H1 (cell line): ENCODE data around the gene CCDC148. TPM values are rescaled to one million over a fixed set of nuclear protein-coding genes. Genes with fewer than 3 reads are reported as not detected.

ENCODE experiments used
- ASH2L ChIP-seq: fragments of 200-600, 300-600 bp; sonication (generic); IDR thresholded peaks from one replicate; pipeline ENCODE4 v1.7.1; 2017; ENCODE audit warnings: low read length
- BCL11A ChIP-seq, 2 experiments: IDR thresholded peaks; one replicate each; pipeline ENCODE4 v1.6.1; 2011; ENCODE audit warnings: low read depth in 2 of 2, low read length in 2 of 2, mild to moderate bottlenecking in 2 of 2
- CHD7 ChIP-seq: fragments of 300-600 bp; sonication (generic); IDR thresholded peaks from 2 replicates; pipeline ENCODE4 v1.7.1; 2012; ENCODE audit warnings: low read length, moderate library complexity, mild to moderate bottlenecking, inconsistent platforms; ENCODE audit not compliant: insufficient replicate concordance
- CREB1 ChIP-seq: IDR thresholded peaks from 2 replicates; pipeline ENCODE4 v1.6.1; 2012; ENCODE audit warnings: inconsistent platforms
- GABPA ChIP-seq: IDR thresholded peaks from 2 replicates; pipeline ENCODE4 v1.6.1; 2011; ENCODE audit warnings: mild to moderate bottlenecking, low read length, moderate library complexity, borderline replicate concordance; ENCODE audit not compliant: insufficient read depth
- HDAC6 ChIP-seq: IDR thresholded peaks from one replicate; pipeline ENCODE4 v1.7.1; 2012; ENCODE audit warnings: low read depth, mild to moderate bottlenecking, inconsistent platforms, low read length, moderate library complexity
- KDM1A ChIP-seq: fragments of 200-600, 300-600 bp; sonication (generic); IDR thresholded peaks from 2 replicates; pipeline ENCODE4 v1.7.1; 2016; ENCODE audit warnings: mild to moderate bottlenecking, low read length, borderline replicate concordance
- KDM4A ChIP-seq: IDR thresholded peaks from one replicate; pipeline ENCODE4 v1.7.1; 2012; ENCODE audit warnings: low read depth, mild to moderate bottlenecking, moderate library complexity, low read length, inconsistent platforms; ENCODE audit not compliant: severe bottlenecking
- PHF8 ChIP-seq: fragments of 200-600 bp; sonication (generic); conservative IDR thresholded peaks from 2 replicates; pipeline ENCODE4 v1.7.1; 2012; ENCODE audit warnings: low read depth, mild to moderate bottlenecking, inconsistent platforms, low read length, moderate library complexity
- RAD21 ChIP-seq, 2 experiments: IDR thresholded peaks in 1 of 2; conservative IDR thresholded peaks in 1 of 2; 2 replicates each; pipeline ENCODE4 v1.6.1; 2011; ENCODE audit warnings: low read depth in 2 of 2, low read length in 2 of 2, improper control_type of control experiment in 1 of 2, inconsistent platforms in 1 of 2, mild to moderate bottlenecking in 1 of 2, moderate library complexity in 1 of 2
- RXRA ChIP-seq: IDR thresholded peaks from 2 replicates; pipeline ENCODE4 v1.6.1; 2011; ENCODE audit warnings: low read depth, mild to moderate bottlenecking, low read length, moderate library complexity; ENCODE audit not compliant: insufficient read depth
- SAP30 ChIP-seq: fragments of 300-600 bp; sonication (generic); IDR thresholded peaks from 2 replicates; pipeline ENCODE4 v1.7.1; 2012; ENCODE audit warnings: low read length, moderate library complexity, mild to moderate bottlenecking, inconsistent platforms; ENCODE audit not compliant: insufficient read depth, insufficient replicate concordance
- polyA plus RNA-seq, 7 experiments: library from polyadenylated mRNA; depleted of rRNA in 3 of 7; stranded (reverse) in 5 of 7; unstranded in 2 of 7; fragments of >200 nt in 5 of 7; fragments of 200-250 nt in 2 of 7; gene quantifications; 1 replicate in 5 of 7; 2 replicates in 1 of 7; 4 replicates in 1 of 7; pipeline versions ENCODE4 v1.2.1 to v1.2.3, GENCODE V29; 2011 to 2013; ENCODE audit warnings: missing spikeins in 2 of 7, mixed read lengths in 2 of 7
- total RNA-seq: library from RNA; stranded (reverse); fragmentation: NEBNext Ultra II Directional; extraction: Animal tissue kit (Norgen Biotek cat#: 25700); gene quantifications from 2 replicates; pipeline ENCODE4 v1.2.1, GENCODE V29; 2021

Gene CCDC148
- total and polyA plus RNA-seq, 2 of the 8 experiments (the other 6 are each of a cell fraction or from before 2014, with no cell fraction given): 0.45 to 1.3 TPM

- TF ChIP-seq CHD7 (no peak), RXRA (no peak), KDM4A (no peak), SAP30 (no peak), BCL11A (IDR thresholded peaks at IDR 0.05; ENCODE audit: low read depth in 2 of 2, low read length in 2 of 2) (no peak), CREB1 (no peak), PHF8 (no peak), HDAC6 (no peak), ASH2L (no peak), GABPA (no peak), KDM1A (no peak), RAD21 (IDR thresholded peaks at IDR 0.05 in 1 of 2, conservative IDR thresholded peaks at IDR 0.05 in 1 of 2; ENCODE audit: low read depth in 2 of 2, low read length in 2 of 2) (no peak)
Measured at GRCh38 chr2:158239271-158239670, 217.3 kb downstream of the CCDC148 start (continued).
